ENCODE data around the gene CEP19. TPM values are rescaled to one million over a fixed set of nuclear protein-coding genes. Genes with fewer than 3 reads are reported as not detected.

Gene CEP19
- total and polyA plus RNA-seq, 12 donors, result 0.55 to 2.3 (median 0.84) TPM

GRCh38 chr3:196686436-196686835 lies 25.6 kb downstream of the CEP19 start:
- no peak for DNase-seq
- no peak for TF ChIP-seq CTCF (IDR thresholded peaks at IDR 0.05)
- H3K36me3 ChIP-seq, result no peaks in the 10 kb centered on the region
- no peaks in the 10 kb centered on the region for H3K9me3 ChIP-seq
- no peaks in the 10 kb centered on the region for H3K27me3 ChIP-seq
- peaks cover 0 to 59% (median 10%) of the 10 kb centered on the region in 9 donors for H3K4me1 ChIP-seq
- ATAC-seq, result no peak
- intact Hi-C loops (cut with DNase I), result loop anchor here in 9 of 10 donors (2.0 to 10.0 kb wide), 5 partner anchors 76 to 159 kb away; no protein-coding TSS in a partner anchor
- H3K27ac ChIP-seq, result peak overlapping the region in 1 of 10 donors; percentile 86
- H3K4me3 ChIP-seq, result no peak overlapping the region
- WGBS, 2 donors, result 78 to 84% methylated on average over 2 of the region's 2 CpGs

DNA sequence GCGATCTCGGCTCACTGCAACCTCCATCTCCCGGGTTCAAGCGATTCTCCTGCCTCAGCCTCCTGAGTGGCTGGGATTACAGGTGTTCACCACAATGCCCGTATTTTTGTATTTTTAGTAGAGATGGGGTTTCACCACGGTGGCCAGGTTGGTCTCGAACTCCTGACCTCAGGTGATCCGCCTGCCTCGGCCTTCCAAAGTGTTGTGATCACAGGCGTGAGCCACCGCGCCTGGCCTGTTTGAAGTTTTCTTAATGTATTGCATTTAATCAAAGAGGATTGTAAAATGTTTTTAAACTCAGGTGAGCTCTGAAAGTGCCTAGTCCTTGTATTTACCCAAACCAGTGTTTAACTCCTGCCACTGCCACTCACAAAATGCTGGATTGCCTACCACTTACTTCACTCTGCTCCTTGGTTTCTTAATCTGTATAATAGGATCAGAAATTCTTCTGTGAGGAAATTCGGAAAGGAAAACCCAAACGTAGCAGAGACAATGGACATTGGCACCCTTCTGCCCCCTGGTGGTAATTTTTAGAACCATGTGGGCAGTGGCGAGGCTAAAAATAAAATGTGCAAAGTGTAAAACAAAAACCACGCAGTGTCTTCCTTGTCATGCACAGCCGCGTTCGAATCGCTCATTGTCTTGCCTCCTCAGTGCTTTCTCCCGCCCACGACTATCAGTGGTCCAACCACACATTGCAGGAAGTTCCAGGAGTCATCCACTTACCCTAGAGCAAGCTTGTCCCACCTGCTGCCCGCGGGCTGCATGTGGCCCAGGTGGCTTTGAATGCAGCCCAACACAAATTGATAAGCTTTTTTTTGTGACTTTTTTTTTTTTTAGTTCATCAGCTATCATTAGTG lies 27.3 kb downstream of the CEP19 start:
- peak; percentile 81 to 91 (median 89) for TF ChIP-seq CTCF (IDR thresholded peaks at IDR 0.05)
- peaks cover 0 to 48% (median 10%) of the 10 kb centered on the region in 9 donors for H3K4me1 ChIP-seq
- WGBS, 2 donors, result 41 to 42% methylated on average over 24 of the region's 24 CpGs
- peak overlapping the region in 4 of 10 donors; percentile 24 to 73 (median 34) for H3K27ac ChIP-seq
- DNase-seq (peak; percentile 19 to 74), ATAC-seq (peak in 7 of 8 donors; percentile 71 to 90 (median 82))
- H3K36me3 ChIP-seq, result no peaks in the 10 kb centered on the region
- H3K4me3 ChIP-seq, result peak overlapping the region in 2 of 10 donors; percentile 3 to 17
- H3K27me3 ChIP-seq, result peaks cover 0 to 2% (median 0%) of the 10 kb centered on the region in 7 donors
- H3K9me3 ChIP-seq, result no peaks in the 10 kb centered on the region
- intact Hi-C loops (cut with DNase I), result loop anchor here (1.0 to 10.0 kb wide), 6 partner anchors 75 to 157 kb away; no protein-coding TSS in a partner anchor

GRCh38 chr3:196677931-196678330 lies 34.1 kb downstream of the CEP19 start:
- DNase-seq, result no peak
- Histone ChIP-seq H3K36me3 (no peaks in the 10 kb centered on the region), H3K4me3 (no peak overlapping the region), H3K4me1 (peaks cover 0 to 14% (median 0%) of the 10 kb centered on the region in 9 donors), H3K27me3 (peaks cover 0 to 38% (median 3%) of the 10 kb centered on the region in 7 donors), H3K27ac (no peak overlapping the region), H3K9me3 (no peaks in the 10 kb centered on the region)
- TF ChIP-seq CTCF (IDR thresholded peaks at IDR 0.05), result no peak
- WGBS, 2 donors, result 56 to 68% methylated on average over 1 of the region's 1 CpG
- ATAC-seq, result no peak
- intact Hi-C loops (cut with DNase I), result loop anchor here in 2 of 10 donors (5.0 to 10.0 kb wide), 2 partner anchors 41 to 143 kb away; partner anchors contain the start of gene NRROS (in 1 of the 2)

- intact Hi-C loops (cut with DNase I), result loop anchor here in 2 of 10 donors (5.0 to 10.0 kb wide), 2 partner anchors 40 to 143 kb away; partner anchors contain the start of gene NRROS (in 1 of the 2)
- TF ChIP-seq CTCF (IDR thresholded peaks at IDR 0.05), result no peak
Measured at GRCh38 chr3:196677353-196677752, 34.7 kb downstream of the CEP19 start.

More at GRCh38 chr3:196677353-196677752, 34.7 kb downstream of the CEP19 start:
- no peak overlapping the region for H3K4me3 ChIP-seq
- DNase-seq (no peak), ATAC-seq (no peak)
- H3K4me1 ChIP-seq, result peaks cover 0 to 14% (median 0%) of the 10 kb centered on the region in 9 donors
- H3K27ac ChIP-seq, result no peak overlapping the region
- peaks cover 0 to 38% (median 3%) of the 10 kb centered on the region in 7 donors for H3K27me3 ChIP-seq
- 52 to 59% methylated on average over 1 of the region's 1 CpG for WGBS, 2 donors
- no peaks in the 10 kb centered on the region for H3K36me3 ChIP-seq
- no peaks in the 10 kb centered on the region for H3K9me3 ChIP-seq
